GM19452 (cell line): ENCODE results near the gene CYP26B1.

Experiments
- ATAC-seq: cut with Tn5 transposase; IDR thresholded peaks from one replicate; pipeline ENCODE4 v1.9.1; 2021; ENCODE audit not compliant: unreplicated experiment

Gene CYP26B1

DNA sequence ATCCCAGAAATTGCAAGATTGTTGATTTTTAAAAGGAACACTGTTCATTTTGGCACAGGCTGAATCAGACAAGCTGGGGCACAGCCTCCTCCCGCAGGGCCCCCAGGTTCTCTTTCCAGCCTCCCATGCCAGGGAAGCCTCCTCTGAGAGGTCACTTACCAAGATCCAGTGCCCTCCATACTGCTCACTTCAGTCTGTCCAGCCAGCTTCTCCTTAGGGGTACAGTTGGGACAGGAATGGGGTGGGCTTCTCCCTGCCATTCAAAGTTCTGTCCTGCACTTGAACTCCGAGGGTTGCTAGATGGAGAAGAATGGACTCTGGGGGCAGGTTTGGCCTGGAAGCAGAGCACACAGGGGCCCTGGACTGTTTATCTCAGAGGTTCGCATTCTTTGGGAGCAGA is 7.5 kb upstream of the CYP26B1 start:
- ATAC-seq, result no peak

DNA sequence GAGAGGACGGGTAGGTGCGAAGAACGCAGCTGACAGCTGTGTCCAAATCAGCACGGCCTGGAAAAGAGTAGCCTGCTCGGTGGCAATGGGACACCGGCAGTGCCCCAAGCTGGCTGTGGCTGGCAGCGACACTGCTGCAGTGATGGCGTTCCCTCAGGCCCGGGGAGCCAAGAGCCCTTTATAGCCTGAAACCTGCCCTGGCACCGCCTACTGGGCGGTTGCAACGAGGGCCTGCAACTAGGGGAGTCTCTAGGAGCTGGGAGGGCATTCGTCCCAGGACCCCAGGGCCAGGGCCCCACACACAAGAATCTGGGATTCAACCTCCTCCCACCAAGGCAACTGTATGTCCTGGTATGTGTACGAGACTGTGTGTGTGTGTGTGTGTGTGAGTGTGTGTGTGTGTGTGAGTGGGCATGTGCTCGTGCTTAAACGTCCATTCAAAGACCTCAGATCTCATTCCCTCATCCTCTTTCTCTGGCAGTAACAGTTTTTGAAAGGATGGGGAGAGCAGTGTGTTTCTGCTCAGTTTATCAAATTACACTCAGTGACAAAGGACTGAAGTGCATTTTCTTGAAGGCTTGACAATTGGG is 6.8 kb upstream of the CYP26B1 start:
- no peak for ATAC-seq

DNA sequence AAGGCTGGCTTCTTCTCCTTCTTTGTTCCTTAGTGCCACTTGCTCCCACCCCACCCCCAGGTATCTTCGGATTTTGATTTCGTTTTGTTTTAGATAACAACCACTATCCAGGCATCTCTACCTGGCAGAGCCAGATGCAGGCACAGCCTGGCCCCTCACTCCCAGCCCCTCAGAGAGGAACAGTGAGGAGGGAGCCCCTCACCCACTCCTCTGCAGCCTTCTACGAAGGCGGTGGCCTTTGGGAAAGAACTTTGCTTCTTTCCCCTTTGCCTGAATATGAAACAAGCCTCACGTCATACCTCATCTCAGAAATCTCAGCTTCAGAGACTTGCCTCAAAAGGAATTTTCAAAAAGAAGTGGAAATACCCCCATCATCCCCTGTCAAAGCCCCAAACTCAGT is 6.3 kb upstream of the CYP26B1 start:
- no peak for ATAC-seq

DNA sequence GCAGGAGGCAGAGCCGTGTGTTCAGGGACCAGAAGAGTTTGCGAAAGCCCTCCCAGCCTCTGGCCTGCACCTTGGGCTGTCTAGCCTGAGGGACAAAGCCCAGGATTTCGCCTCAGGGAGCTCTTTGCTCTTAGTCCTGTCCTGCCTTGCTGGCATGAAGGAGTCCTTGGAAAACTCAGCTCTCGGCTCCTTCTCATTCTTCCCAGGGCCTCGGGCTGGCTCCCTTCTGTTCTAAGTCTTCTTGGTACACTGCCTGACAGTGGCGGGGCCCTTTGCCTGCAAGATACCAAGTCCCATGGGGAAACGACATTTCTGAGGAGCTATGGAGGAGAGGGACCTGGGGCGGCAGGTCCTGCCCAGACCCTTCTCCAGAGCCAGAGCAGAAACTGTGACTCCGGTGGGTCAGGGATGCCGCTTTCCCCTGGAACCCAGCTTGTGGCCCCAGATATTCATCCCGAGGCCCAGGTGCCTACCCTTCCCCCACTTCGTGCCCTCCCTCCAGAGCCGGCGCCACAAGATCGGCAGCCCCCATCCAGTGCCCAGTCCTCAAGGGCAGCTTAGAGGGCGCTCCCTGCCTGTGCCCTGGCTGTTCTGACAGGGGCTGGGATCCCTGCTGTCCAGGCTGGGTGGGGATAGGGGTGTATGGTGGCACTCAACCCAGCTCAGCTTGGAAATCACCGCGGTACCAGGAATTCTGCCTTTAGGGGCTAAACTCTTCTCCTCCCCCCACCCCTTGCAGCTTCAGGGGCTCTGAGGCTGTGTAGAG is 5.5 kb upstream of the CYP26B1 start:
- no peak for ATAC-seq

DNA sequence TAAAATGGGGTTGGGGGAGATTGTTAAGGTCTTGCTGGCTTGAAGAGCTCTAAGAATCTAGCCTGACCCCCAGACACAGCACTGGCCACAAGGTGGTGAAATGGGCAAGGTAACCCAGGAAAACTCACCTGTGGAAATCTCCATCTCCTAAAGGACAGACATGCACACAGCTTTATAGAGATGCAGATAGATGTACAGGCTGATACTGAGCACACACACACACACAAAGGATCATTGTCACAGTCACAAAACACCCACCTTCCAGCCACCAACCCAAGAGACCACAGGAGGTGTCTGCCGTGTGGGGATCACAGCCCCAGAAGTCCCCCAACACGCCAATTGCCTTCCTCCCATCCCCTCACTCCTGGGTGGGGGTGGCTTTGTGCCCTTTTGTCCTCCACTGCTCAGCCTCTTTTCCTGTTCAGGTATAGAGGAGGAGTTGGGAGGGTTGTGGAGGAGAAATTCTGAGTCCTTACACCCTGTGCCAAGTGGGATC is 3.2 kb upstream of the CYP26B1 start:
- no peak for ATAC-seq

DNA sequence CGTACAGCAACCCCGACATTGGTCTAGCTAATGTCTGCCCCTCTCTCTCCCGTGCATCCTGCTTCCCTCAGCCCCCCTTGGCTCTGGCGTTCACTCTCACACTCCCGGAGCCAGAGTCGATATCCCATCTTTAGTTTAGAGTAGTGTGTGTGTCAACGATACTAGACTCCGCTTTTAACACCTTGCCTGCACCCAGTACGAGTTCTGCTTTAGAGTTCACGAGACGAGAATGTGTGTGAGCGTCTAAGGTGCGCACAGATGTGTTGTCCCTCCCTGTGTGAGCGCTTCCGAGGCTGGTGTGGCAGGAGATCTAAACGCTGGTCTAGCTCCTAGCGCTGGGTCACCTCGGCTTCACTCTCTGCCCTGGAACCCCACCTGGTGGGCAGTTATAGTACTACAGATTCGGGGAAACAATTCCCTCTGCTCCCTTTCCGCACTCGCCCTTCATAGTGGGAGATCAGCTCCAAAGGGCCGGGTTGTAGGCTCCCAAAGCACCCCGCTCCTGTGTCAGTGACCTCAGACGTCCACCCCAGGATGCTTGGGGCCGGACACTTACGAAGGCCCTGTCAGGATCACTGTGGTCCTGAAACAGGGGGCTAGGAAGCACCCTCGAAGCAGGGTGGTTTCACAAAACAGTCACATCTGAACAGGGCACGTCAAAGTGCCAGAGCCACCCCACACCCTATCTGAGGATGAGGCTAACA is 2.6 kb upstream of the CYP26B1 start:
- ATAC-seq, result peak; percentile 83

DNA sequence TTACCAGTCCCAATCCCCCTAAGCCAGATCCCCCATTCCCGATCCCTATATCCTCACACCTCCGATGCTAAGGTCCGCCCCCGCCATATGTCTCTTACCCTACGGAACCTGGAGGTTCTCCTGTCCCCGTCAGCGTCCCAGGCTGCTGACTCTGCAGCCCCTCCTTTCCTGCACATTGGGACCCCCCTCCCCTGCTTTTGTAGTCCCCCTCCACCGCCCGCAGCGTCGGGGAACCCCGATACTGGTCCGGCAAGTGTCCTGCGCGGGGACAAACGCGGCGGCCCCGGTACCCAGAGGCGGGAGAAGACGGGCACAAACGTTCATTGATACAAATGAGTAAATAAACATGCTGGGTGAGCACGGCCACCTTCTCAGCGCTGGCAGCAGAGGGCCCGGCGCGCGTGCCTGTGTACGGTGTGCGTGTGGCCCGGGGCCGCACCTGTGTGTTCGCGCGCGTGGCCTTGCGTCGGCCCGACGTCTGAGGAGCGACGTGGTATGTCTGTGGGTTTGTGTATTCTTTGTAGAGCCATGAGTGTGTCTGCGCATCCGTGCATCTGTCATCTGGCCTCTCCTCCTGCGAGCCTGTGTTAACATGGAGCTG is 2.0 kb upstream of the CYP26B1 start:
- ATAC-seq, result no peak

DNA sequence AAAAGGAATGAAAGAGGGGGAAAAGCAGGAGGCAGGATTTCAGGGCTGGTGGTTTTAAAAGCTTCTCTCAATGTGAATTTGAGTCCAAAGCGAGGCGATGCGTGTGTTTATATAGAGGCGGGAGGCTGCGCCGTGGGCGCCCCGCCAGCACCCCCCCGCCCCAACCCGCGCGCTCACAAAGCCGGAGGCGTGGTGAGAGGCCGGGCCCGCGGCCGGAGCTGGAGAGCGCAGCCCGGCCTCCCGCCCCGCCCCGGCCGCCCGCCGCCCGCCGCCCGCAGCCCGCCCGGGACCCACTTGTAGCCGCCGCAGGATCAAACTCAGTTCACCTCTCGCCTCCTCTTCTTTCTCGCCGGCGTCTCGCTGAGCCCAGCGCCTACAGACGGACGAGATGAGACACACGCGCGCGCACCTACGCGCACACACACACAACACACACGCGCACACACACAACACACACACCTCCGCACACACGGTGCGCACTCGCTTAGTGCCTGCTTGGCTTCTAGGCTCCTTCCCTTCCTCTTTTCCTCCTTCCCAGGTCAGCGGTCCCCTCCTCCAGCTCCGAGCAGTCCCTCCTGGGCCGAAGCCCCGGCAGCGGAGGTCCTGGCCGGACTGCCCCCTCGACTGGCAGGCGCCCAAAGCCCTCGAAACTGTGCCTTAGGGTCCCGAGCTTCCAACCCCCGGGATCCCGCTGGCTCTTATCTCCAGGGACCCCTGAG is 1.3 kb upstream of the CYP26B1 start:
- no peak for ATAC-seq

DNA sequence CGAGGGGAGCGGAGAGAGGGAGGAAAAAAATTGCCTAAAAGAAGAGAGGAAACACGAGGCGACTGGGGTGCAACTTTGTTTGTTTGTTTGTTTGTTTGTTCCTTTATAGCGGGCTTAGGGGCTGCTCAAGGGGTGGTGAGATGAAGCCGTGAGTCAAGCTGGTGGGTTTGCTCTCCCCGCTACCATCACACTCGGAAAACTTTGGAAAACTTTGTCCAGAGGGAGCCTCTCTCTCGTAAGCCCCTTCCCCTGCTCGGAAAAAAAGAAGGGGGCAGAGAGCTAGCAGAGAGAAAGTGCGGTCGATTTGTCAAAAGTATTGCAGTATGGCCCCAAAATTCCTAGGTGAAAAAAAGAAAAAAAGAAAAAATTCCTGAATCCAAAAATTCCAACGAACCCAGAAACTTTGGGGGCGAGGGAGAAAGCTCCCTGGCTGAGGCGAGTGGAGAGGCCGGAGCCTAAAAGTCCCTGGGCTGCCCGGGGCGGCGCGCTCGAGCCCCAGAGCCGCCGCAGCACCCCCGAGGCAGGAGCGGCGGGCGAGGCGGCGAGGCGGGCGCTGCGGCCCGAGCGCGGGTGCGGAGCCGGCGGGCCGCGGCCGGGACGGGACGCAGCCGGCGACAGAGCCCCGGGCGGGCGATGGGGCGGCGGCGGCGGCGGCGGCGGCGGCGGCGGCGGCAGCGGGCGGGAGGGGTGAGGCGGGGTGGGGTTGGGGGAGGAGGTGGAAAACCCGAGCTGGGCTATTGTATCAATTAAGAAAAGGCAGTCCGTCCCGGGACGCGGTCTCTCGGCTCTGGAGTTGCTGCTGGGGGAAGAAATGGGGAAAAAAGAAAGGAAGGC is 558 bp upstream of the CYP26B1 start:
- no peak for ATAC-seq

DNA sequence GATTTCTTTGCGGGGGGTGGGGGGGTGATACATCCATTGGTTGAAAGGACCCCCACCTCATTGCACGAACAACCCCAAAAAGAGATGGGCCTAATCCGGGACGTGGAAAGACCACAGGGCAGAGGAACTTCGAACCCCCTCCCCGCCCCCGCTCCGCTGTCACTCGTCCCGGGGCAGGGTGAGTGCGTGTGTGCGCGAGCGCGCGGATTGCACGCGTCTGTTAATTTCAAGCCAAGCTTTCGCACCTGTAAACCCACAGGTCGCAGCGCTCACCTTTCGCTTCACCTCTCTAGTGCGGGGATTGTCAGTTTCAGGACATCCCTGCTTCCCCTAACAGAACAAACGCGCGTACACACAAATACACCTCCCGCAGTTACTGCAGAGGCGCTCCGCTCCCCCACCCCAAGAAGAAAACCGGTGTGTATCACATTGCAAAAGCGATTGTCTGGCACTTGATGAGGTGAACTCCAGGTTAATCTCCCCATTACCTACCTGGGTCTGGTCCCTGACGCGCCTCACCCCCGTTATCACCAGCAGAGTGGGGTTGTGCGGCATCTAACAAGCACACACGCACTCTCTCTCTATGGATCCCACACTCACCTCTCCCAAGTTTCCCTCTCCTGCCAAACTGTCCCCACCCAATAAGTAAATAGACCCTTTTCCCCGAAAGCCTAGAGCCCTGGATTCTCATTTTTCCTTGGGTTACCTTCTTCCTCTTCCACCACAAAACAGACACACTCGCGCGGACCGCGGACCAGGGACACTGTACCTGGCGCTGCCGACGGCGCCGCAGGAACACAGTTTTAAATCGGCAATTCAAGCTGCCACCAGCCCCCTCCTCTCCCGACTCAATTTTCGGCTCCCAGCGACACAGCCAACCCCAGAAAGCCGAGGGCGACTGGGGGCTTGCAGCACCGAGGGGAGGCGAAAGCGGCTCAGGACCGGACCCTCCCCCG is 1.0 kb downstream of the CYP26B1 start:
- no peak for ATAC-seq

DNA sequence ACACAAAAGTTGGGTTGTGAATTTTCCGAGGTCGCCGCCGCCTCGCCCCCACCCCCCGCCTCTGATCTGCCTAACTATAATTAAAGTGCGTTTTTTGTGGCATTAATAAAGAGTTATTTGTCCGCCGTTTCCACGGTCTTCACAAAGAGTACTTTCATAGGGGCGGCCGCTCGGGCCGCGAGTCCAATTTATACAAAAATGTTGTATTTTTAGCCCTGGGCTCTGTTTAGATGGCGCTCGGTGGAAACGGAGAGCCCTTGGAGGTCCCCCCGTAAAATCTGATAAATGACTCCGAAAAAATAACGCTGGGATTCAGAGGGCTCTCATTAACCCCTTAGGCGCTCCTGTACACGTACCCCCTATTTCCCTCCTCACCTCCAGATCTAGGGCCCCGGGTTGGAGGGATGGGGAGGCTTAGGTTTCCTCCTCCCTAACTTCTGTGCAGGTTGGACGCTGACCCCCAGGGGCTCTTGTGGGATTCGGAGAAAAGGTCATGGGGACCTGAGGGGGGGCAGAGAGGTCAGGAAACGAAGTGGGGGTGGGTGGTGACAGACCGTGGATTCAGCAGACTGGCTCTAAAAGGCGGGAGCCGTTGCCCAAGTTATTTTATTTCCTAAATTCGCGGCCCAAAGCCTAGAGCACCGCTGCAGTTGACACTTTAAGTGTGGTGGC is 1.9 kb downstream of the CYP26B1 start:
- ATAC-seq, result no peak

DNA sequence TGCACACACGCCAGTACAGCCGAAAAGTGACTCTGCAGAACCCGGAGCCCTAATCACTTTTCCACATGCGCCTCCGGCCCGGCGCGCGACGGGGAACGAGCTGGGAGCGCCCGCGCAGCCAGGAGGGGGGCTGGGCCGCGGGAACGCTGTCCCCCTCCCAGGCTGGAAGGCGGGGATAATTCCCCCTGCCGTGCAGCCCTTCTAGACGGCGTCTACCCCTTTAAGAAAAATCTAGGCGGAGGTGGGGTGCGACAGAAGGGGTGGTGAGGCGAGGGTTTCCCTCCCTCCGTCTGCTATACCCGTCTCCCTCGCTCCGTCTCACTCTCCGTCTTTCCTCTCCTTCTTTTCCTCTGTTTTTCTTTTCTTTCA is 2.4 kb downstream of the CYP26B1 start:
- ATAC-seq, result no peak

DNA sequence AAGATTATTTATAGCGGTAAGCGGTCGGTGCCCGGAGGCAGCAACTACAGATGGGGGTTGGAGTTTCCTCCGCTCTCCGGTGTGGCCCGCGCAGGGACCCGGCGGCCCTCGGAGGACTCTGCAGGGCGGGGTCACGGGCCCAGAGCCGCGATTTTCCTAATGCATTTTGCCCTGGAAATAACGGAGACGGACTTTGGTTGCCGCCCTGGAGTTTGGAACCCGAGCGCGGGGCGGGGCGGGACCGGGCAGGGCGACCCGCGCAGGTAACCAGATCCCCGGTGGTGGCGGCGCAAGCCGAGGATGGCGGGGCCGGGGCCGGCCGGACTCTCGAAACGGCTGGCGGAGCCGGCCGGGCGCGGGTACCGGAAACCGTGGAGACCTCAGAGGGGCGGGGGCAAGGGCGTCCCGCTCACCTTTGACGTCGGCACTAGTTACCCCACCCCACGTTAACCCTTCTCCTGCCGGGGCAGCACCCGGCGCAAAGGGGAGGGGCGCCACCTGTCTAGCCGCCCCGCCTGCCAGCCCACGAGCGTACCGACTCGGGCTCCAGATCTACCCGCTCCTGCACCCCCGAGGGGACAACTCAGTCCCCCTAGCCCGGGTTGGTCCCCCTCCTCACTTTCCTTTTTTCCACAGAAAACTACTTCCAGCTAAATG is 2.9 kb downstream of the CYP26B1 start:
- no peak for ATAC-seq

DNA sequence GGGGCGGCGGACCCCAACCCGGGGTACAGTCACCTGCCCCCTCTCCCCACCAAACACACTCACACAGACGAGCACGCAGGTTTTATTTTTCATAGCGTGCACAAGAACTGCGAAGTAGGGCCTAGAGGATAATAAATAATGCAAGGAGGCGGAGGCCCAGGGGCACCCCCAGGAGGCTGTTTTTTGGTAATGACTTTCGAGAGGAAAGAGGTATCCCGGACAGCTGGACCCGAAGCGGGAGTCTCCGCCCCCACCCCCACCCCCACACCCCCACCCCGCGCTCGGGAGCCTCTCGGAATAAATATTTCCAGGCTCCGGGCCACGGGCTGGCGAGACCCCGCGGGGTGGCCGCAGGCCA is 3.4 kb downstream of the CYP26B1 start:
- ATAC-seq, result no peak

DNA sequence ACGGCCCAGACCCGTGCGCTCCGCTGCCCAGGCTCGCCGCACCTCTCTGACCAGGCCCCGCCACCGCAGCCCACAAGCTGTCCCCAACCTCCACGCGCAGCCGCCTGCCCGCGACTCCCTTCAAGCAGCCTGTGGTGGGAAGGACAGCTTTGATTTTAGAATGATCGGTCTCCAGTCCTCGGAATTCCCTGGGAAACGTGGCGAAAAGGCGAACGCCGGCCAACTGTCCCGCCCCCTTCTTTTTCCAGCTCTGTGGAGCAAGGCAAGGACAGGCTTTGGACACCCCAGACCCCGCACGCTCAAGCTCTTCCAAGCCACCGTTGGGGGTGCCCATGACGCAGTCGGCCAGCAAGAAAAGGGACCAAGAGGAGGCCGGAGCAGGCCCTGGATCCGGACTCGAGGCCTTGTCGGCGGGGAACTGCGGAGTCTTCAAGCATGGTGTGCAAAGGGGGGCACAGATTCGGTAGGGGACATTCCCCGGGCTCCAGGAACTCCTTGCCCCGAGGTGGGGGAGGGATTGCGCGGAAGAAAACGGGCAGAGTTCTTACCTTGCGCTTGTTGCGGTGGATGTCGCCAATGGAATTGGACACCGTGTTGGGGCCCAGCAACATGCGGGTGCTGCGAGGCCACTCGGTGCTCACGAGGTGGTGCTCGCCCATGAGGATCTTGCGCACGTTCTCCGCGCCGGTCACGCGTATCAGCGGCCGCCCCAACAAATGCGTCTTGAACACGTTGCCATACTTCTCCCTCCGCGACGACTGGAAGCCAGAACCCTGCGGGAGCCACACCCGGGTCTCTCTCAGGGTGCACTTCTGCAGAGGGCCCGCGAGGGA is 4.0 kb downstream of the CYP26B1 start:
- ATAC-seq, result no peak

DNA sequence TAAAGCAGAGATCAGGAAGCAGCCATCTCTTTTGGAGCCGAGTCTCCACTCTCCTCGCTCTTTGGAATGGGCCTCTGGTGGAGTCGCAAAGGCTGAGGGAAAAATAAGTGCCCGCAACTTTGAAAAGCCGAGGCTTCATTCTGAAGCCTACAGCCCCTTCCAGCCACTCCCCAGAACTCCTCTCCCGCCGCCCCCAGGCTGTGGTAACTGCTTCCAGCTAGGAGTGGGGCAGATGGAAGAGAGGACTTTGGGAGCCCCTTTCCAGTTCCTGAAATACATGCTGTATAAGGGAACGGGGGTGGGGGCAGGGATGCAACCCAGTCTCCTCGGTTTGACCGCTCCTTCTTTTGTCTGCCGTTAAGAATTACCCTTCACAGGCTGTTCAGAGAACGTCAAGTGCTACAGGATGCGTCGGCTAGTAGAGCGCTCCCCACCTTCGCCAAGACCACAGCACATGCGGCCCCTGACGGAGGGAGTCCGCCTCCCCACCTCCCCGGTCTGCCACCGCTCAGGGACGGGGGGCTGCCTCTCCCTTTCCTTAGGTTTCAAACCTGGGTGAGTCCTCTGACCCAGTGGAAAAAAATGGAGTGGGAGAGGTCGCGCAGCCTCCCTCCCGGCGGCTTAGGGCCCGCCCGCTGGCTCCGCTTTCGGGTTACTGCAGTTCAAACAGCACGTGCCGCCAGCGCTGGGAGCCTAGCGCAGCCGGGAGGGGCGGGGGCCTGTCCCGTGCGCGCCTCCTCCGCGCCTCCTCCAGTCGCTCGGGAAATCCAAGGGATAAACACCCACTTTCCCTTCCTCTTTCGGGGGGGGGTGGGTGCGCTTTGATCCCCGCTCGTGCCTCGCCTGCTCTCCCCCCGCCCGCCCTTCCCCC is 4.9 kb downstream of the CYP26B1 start:
- no peak for ATAC-seq
